LNCaP clone FGC (cell line): ENCODE measurements around the gene GABRR3.

Experiments used
- DNase-seq: peaks from one replicate; pipeline ENCODE4 v3.0.0-alpha.2; 2011; ENCODE audit warnings: low read depth
- H3K4me3 ChIP-seq: 2 replicates; pipeline ENCODE4 v1.5.1; 2011; ENCODE audit warnings: mild to moderate bottlenecking, low read depth, low read length, control low read depth
- CTCF ChIP-seq: IDR thresholded peaks from 2 replicates; pipeline ENCODE4 v1.5.1; 2012; ENCODE audit warnings: mild to moderate bottlenecking; ENCODE audit not compliant: control insufficient read depth, insufficient read depth; ENCODE audit errors: extremely low read depth

The GABRR3 gene

GRCh38 chr3:97983933-97984491, 51.1 kb downstream of the GABRR3 start:
- DNase-seq: no peak
- H3K4me3 ChIP-seq: no peak overlapping the region

GRCh38 chr3:97981886-97982285, 53.2 kb downstream of the GABRR3 start:
- H3K4me3 ChIP-seq: no peak overlapping the region
- TF ChIP-seq CTCF: no peak
- DNase-seq: no peak

More at GRCh38 chr3:97983933-97984491, 51.1 kb downstream of the GABRR3 start:
- no peak for TF ChIP-seq CTCF

- TF ChIP-seq CTCF: no peak
- DNase-seq: no peak
- no peak overlapping the region for H3K4me3 ChIP-seq
Measured at GRCh38 chr3:97979610-97980009, 55.5 kb downstream of the GABRR3 start.

- no peak overlapping the region for H3K4me3 ChIP-seq
- TF ChIP-seq CTCF: no peak
- DNase-seq: no peak
Measured at GRCh38 chr3:97975466-97975865, 59.6 kb downstream of the GABRR3 start.

GRCh38 chr3:97974996-97975395, 60.1 kb downstream of the GABRR3 start:
- no peak for TF ChIP-seq CTCF

GRCh38 chr3:97972976-97973375, 62.1 kb downstream of the GABRR3 start:
- no peak for DNase-seq
- TF ChIP-seq CTCF: no peak
- H3K4me3 ChIP-seq: peak overlapping the region; percentile 53

More at GRCh38 chr3:97974996-97975395, 60.1 kb downstream of the GABRR3 start:
- no peak for DNase-seq
- H3K4me3 ChIP-seq: no peak overlapping the region
